Esophagus squamous epithelium (tissue), 4 donors: Measurements from ENCODE around the gene PARD3B.

Experiments
- POLR2A ChIP-seq, 4 donors: fragments of 450-650 bp; IDR thresholded peaks; one replicate each; pipeline ENCODE4 v1.6.1; 2017; ENCODE audit warnings: antibody characterized with exemption in 4 of 4, mild to moderate bottlenecking in 4 of 4, moderate library complexity in 3 of 4
- TF ChIP-seq, protein P1 (sequence below), 6 experiments: fragments of 450-650 bp in 4 of 6; fragments of 200-600 bp in 2 of 6; sonication (generic) in 2 of 6; IDR thresholded peaks; one replicate each; pipeline ENCODE4 v1.5.1; 2016 to 2019; ENCODE audit warnings: antibody characterized with exemption in 6 of 6, mild to moderate bottlenecking in 4 of 6, moderate library complexity in 4 of 6

DNA sequence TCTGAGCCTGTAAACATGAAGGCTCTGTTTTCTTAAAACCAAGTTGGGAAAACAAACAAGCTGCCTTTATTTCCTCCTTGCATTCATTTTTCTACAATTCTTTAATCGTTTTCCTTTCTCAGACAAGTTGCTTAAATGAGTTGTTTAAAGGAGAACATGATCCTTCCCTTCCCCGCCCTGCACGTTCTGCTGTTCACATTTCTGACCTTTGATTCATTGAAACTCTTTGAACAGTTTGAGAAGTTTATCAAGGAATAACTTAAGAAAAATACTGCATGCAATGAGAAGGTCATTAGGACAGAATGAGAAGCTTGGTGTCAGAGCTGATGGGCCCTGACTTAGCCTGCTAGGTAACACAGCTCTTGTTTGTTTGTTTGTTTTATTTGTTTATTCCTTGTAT is 181.6 kb downstream of the PARD3B start:
- no peak for TF ChIP-seq POLR2A (IDR thresholded peaks at IDR 0.05)
- TF ChIP-seq, protein P1, sequence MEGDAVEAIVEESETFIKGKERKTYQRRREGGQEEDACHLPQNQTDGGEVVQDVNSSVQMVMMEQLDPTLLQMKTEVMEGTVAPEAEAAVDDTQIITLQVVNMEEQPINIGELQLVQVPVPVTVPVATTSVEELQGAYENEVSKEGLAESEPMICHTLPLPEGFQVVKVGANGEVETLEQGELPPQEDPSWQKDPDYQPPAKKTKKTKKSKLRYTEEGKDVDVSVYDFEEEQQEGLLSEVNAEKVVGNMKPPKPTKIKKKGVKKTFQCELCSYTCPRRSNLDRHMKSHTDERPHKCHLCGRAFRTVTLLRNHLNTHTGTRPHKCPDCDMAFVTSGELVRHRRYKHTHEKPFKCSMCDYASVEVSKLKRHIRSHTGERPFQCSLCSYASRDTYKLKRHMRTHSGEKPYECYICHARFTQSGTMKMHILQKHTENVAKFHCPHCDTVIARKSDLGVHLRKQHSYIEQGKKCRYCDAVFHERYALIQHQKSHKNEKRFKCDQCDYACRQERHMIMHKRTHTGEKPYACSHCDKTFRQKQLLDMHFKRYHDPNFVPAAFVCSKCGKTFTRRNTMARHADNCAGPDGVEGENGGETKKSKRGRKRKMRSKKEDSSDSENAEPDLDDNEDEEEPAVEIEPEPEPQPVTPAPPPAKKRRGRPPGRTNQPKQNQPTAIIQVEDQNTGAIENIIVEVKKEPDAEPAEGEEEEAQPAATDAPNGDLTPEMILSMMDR (IDR thresholded peaks at IDR 0.05), result no peak
